GM12891 (cell line): ENCODE data around the gene MFAP2.

ENCODE experiments used
- POLR2A ChIP-seq: IDR thresholded peaks from 2 replicates; pipeline ENCODE4 v1.6.1; 2011; ENCODE audit warnings: low read depth, low read length, control low read depth
- POLR2AphosphoS5 ChIP-seq: IDR thresholded peaks from 2 replicates; pipeline ENCODE4 v1.6.1; 2011; ENCODE audit warnings: low read depth, low read length, control low read depth

- TF ChIP-seq POLR2A = no peak
- no peak for TF ChIP-seq POLR2AphosphoS5
These were observed 43.2 kb upstream of the MFAP2 start for GRCh38 chr1:17023573-17023972.
